Breast epithelium (tissue), 4 donors: Measurements from ENCODE around the gene BCL2L2. TPM values are rescaled to one million over a fixed set of nuclear protein-coding genes. Genes with fewer than 3 reads are reported as not detected.

Experiments
- DNase-seq, 2 donors: peaks; one replicate each; pipeline ENCODE4 v3.0.0-alpha.2; 2019; ENCODE audit warnings: low spot score in 2 of 2
- H3K27ac ChIP-seq, 2 donors: fragments of 200-600 bp; sonication (generic) in 1 of 2; one replicate each; pipeline ENCODE4 v1.5.1; 2016 to 2019; ENCODE audit warnings: mild to moderate bottlenecking in 1 of 2
- H3K27me3 ChIP-seq, 2 donors: fragments of 200-600 bp; sonication (generic) in 1 of 2; one replicate each; pipeline versions ENCODE4 v1.5.1 to v1.6.0; 2017 to 2019; ENCODE audit warnings: control low read depth in 1 of 2, mild to moderate bottlenecking in 1 of 2
- H3K36me3 ChIP-seq: fragments of 200-600 bp; one replicate; pipeline ENCODE4 v1.5.1; 2019
- H3K4me1 ChIP-seq, 2 donors: fragments of 200-600 bp; sonication (generic); one replicate each; pipeline ENCODE4 v1.5.1; 2016 to 2019; ENCODE audit warnings: control low read depth in 1 of 2
- H3K4me3 ChIP-seq, 3 donors: fragments of 200-600 bp; sonication (generic); 1 replicate in 2 of 3; 2 replicates in 1 of 3; pipeline ENCODE4 v1.5.1; 2016 to 2019; ENCODE audit warnings: mild to moderate bottlenecking in 3 of 3, moderate library complexity in 2 of 3
- H3K9me3 ChIP-seq, 2 donors: fragments of 200-600 bp; sonication (generic) in 1 of 2; one replicate each; pipeline ENCODE4 v1.5.1; 2016 to 2019; ENCODE audit warnings: control low read depth in 1 of 2
- POLR2A ChIP-seq: fragments of 450-650 bp; IDR thresholded peaks from one replicate; pipeline ENCODE4 v1.6.1; 2016; ENCODE audit warnings: antibody characterized with exemption, mild to moderate bottlenecking, moderate library complexity
- POLR2AphosphoS5 ChIP-seq, 3 donors: sonication (generic); formaldehyde crosslinking; IDR thresholded peaks; one replicate each; pipeline ENCODE4 v1.6.1; 2017; ENCODE audit warnings: antibody characterized with exemption in 3 of 3
- intact Hi-C: fragments of 100-400 bp; cut with DNase I; formaldehyde crosslinking; loops from one replicate; pipeline ENCODE4 v1.15.1; 2023; ENCODE audit warnings: low total_unique reads
- total RNA-seq, 3 donors: library from RNA; depleted of rRNA; stranded (reverse); fragments of >200 nt; gene quantifications; one replicate each; pipeline ENCODE4 v1.1.0, GENCODE V29; 2016
- TF ChIP-seq, protein P1 (sequence below), 3 donors: fragments of 450-650 bp; IDR thresholded peaks; one replicate each; pipeline ENCODE4 v1.5.1; 2016 to 2017; ENCODE audit warnings: antibody characterized with exemption in 3 of 3, mild to moderate bottlenecking in 3 of 3, moderate library complexity in 3 of 3

Gene BCL2L2
- total RNA-seq, 3 donors from 2014 or later, result 28.8 to 55.5 (median 48.2) TPM

DNA sequence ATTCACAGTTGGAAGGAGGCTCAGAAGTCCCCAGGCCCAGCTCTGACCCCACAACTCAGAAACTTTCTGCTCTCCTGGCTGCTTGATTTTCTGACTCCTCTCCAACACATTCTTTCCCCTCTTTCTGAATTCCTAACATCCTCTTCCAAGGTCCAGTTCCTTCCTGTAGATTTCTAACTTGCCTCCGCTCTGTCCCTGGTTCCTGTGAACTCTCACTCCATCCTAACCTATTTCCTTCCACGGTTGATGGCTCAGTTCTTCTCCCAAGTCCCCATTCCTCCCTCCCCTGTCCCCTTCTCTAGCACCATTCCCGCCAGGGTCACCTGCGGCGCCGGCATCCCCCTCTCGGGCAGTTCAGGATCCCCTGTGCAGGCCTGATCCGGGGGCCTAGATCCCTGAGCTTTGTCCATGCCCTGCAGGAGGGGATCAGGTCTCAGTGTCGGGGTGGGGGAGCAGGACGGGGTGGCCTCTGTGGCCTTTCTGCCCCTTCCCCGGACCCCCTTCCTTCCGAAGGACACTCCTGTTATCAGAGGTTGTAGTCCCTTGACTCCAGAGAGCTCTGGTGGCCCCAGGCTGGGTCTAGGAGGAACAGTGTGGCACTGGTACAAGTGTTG is 52.0 kb downstream of the BCL2L2 start:
- no peaks in the 10 kb centered on the region for H3K36me3 ChIP-seq
- TF ChIP-seq POLR2AphosphoS5 (IDR thresholded peaks at IDR 0.05), result no peak
- no peak for TF ChIP-seq POLR2A
- TF ChIP-seq, protein P1, sequence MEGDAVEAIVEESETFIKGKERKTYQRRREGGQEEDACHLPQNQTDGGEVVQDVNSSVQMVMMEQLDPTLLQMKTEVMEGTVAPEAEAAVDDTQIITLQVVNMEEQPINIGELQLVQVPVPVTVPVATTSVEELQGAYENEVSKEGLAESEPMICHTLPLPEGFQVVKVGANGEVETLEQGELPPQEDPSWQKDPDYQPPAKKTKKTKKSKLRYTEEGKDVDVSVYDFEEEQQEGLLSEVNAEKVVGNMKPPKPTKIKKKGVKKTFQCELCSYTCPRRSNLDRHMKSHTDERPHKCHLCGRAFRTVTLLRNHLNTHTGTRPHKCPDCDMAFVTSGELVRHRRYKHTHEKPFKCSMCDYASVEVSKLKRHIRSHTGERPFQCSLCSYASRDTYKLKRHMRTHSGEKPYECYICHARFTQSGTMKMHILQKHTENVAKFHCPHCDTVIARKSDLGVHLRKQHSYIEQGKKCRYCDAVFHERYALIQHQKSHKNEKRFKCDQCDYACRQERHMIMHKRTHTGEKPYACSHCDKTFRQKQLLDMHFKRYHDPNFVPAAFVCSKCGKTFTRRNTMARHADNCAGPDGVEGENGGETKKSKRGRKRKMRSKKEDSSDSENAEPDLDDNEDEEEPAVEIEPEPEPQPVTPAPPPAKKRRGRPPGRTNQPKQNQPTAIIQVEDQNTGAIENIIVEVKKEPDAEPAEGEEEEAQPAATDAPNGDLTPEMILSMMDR (IDR thresholded peaks at IDR 0.05), result no peak
- intact Hi-C loops, result no loop called here
- no peak for DNase-seq
- H3K27ac ChIP-seq, result peak overlapping the region; percentile 22 to 78
- no peaks in the 10 kb centered on the region for H3K9me3 ChIP-seq
- H3K27me3 ChIP-seq, result no peaks in the 10 kb centered on the region
- H3K4me1 ChIP-seq, result peaks cover 2 to 10% of the 10 kb centered on the region in 2 donors
- H3K4me3 ChIP-seq, result no peak overlapping the region

DNA sequence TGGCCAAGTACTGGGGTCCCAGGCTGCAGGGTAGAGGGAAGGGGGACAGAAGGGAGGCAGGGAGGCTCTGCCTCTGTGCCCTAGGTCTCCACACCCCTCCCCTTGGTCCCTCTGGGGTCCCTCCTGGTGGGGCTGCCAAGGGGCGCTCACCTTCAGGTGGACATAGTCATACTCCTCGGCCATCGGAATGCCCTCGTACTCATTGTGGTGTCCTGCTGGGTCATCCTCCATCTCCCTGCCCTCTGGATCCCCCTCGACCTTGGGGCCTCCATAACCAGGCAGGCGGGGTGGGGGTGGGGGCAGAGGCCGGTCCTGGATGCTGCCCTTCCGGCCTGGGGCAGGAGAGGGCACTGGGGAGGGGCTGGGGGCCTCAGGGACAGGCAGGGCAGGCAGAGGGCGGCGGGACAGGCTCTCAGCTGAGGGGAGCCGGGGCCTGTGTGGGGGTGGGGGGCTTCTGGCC is 52.6 kb downstream of the BCL2L2 start:
- DNase-seq, result no peak
- H3K4me3 ChIP-seq, result no peak overlapping the region
- no peaks in the 10 kb centered on the region for H3K27me3 ChIP-seq
- H3K27ac ChIP-seq, result peak overlapping the region; percentile 59 to 78
- H3K9me3 ChIP-seq, result no peaks in the 10 kb centered on the region
- intact Hi-C loops, result no loop called here
- peaks cover 6 to 10% of the 10 kb centered on the region in 2 donors for H3K4me1 ChIP-seq
- TF ChIP-seq POLR2A (no peak), POLR2AphosphoS5 (IDR thresholded peaks at IDR 0.05) (no peak)
- TF ChIP-seq, protein P1 (IDR thresholded peaks at IDR 0.05), result no peak
- no peaks in the 10 kb centered on the region for H3K36me3 ChIP-seq

DNA sequence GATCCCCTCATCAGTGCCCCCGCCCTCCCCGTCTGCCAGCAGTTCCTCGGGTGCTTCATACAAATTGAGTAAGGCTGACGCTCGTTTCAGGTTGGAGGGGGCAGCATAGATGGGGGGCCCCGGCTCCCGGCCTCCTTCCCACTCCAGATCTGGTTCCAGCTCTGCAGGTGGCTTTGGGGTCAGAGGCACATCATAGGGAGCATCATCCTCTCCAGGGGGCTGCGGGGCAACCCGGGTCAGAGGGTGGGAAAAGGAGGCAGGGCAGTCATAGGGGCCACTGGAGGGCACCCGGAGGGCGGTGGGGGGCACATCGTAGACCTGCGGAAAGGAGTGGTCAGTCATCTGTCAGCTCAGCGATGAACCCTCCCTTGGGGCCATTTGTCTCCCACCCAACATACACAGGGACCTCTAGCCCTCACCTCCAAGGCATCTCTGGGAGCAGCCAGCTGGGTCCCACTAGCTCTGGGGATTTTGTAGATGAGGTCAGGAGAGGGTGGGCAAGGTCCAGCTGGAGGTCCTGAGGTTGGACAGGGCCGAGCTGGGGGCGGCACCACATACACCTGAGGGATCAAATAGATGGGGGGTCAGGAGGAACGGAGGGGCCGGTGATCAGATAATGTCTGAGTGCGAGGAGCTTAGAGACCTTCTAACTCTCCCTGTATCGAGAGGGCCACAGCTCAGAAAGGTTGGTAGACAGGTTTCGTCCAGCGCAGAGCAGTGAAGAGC is 53.3 kb downstream of the BCL2L2 start:
- Histone ChIP-seq H3K4me1 (peaks cover 6 to 10% of the 10 kb centered on the region in 2 donors), H3K36me3 (no peaks in the 10 kb centered on the region), H3K4me3 (no peak overlapping the region), H3K27me3 (no peaks in the 10 kb centered on the region), H3K9me3 (no peaks in the 10 kb centered on the region), H3K27ac (peak overlapping the region; percentile 59 to 78)
- no peak for DNase-seq
- intact Hi-C loops, result loop anchor here (10.0 kb wide), 1 partner anchor 75 kb away; the partner anchor contains the start of gene HOMEZ
- no peak for TF ChIP-seq POLR2A
- TF ChIP-seq POLR2AphosphoS5 (IDR thresholded peaks at IDR 0.05), result no peak
- TF ChIP-seq, protein P1 (IDR thresholded peaks at IDR 0.05), result no peak

DNA sequence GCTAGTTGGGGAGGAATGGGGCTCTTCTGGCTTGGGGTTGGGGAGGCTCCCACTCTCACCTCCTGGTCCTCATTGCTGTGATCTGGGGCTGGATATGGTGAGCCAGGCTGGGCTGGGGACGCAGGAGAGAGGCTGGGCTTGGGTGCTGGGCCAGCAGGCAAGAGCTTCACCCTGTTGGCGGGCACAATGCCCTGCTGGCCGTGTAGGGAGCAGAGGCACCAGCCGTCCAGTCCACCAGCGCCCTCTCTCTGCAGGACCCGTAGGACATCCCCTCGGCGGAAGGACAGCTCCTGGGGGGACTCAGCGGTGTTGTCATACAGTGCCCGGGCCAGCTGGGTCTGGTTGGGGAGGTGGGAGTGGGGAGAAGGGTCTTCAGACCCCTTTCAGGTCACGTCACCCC is 53.9 kb downstream of the BCL2L2 start:
- H3K36me3 ChIP-seq, result no peaks in the 10 kb centered on the region
- TF ChIP-seq, protein P1 (IDR thresholded peaks at IDR 0.05), result peak in 1 of 3 donors; percentile 21
- TF ChIP-seq POLR2A, result no peak
- H3K4me3 ChIP-seq, result no peak overlapping the region
- peaks cover 6 to 10% of the 10 kb centered on the region in 2 donors for H3K4me1 ChIP-seq
- H3K27me3 ChIP-seq, result no peaks in the 10 kb centered on the region
- peak overlapping the region; percentile 59 to 78 for H3K27ac ChIP-seq
- no peaks in the 10 kb centered on the region for H3K9me3 ChIP-seq
- DNase-seq, result no peak
- intact Hi-C loops, result loop anchor here (10.0 kb wide), 1 partner anchor 76 kb away; the partner anchor contains the start of gene HOMEZ

DNA sequence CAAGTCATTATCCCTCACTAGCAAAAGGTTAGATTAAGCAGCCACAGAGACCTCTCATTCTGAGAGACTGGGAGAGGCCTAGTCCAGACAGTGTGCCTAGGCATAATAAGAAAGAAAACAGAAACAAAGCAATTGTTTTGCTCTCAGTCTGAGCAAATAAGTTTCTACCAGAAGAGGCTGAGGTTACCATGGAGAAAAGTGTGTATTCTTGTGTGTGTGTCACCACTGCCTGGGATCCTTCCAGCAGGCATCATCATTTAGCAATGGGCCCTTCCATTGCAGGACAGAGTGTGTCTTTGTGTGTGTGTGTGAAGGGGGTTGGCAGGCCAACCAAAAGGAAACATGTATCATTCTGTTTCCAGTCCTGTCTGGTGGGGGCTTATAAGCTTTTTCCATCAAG is 54.7 kb downstream of the BCL2L2 start:
- Histone ChIP-seq H3K9me3 (no peaks in the 10 kb centered on the region), H3K4me3 (no peak overlapping the region), H3K27me3 (no peaks in the 10 kb centered on the region), H3K4me1 (peaks cover 6 to 10% of the 10 kb centered on the region in 2 donors), H3K36me3 (no peaks in the 10 kb centered on the region), H3K27ac (peak overlapping the region; percentile 59 to 78)
- intact Hi-C loops, result loop anchor here (10.0 kb wide), 1 partner anchor 77 kb away; the partner anchor contains the start of gene HOMEZ
- TF ChIP-seq POLR2AphosphoS5 (IDR thresholded peaks at IDR 0.05), result peak in 2 of 3 donors; percentile 35 to 36
- TF ChIP-seq, protein P1 (IDR thresholded peaks at IDR 0.05), result no peak
- no peak for DNase-seq
